Gastroesophageal sphincter (tissue), 4 donors: ENCODE measurements around the gene ZNF320. TPM values are rescaled to one million over a fixed set of nuclear protein-coding genes. Genes with fewer than 3 reads are reported as not detected.
"Not testable (repeated sequence)": the region's sequence is repeated elsewhere in the genome, so short reads cannot be mapped to it uniquely, and the experiment has no call there.

ENCODE experiments used
- ATAC-seq: fragments of 150-250 bp; one replicate; pipeline ENCODE4 v1.9.1; 2016; ENCODE audit warnings: mild to moderate bottlenecking, moderate library complexity
- H3K27ac ChIP-seq, 4 donors: fragments of 200-600 bp; sonication (generic) in 3 of 4; 1 replicate in 3 of 4; 2 replicates in 1 of 4; pipeline ENCODE4 v1.5.1; 2016 to 2019
- H3K27me3 ChIP-seq: fragments of 200-600 bp; sonication (generic); one replicate; pipeline ENCODE4 v1.5.1; 2019
- H3K36me3 ChIP-seq, 2 donors: fragments of 200-600 bp; sonication (generic); one replicate each; pipeline ENCODE4 v1.5.1; 2019; ENCODE audit warnings: control low read depth in 1 of 2
- H3K4me1 ChIP-seq, 3 donors: fragments of 200-600 bp; sonication (generic); 1 replicate in 2 of 3; 2 replicates in 1 of 3; pipeline ENCODE4 v1.5.1; 2016 to 2019; ENCODE audit warnings: control low read depth in 2 of 3
- H3K4me3 ChIP-seq, 2 donors: fragments of 200-600 bp; sonication (generic); one replicate each; pipeline ENCODE4 v1.5.1; 2019; ENCODE audit warnings: mild to moderate bottlenecking in 1 of 2, moderate library complexity in 1 of 2
- H3K9me3 ChIP-seq, 3 donors: fragments of 200-600 bp; sonication (generic); one replicate each; pipeline ENCODE4 v1.5.1; 2017 to 2019; ENCODE audit warnings: control low read depth in 2 of 3
- EP300 ChIP-seq: sonication (generic); formaldehyde crosslinking; IDR thresholded peaks from one replicate; pipeline ENCODE4 v1.6.1; 2017; ENCODE audit warnings: antibody characterized with exemption, mild to moderate bottlenecking
- POLR2A ChIP-seq, 2 donors: fragments of 450-650 bp; IDR thresholded peaks; one replicate each; pipeline ENCODE4 v1.6.1; 2017; ENCODE audit warnings: antibody characterized with exemption in 2 of 2, mild to moderate bottlenecking in 2 of 2, moderate library complexity in 1 of 2
- POLR2AphosphoS5 ChIP-seq: sonication (generic); formaldehyde crosslinking; IDR thresholded peaks from one replicate; pipeline ENCODE4 v1.6.1; 2017; ENCODE audit warnings: antibody characterized with exemption
- WGBS, 2 donors: methylation state at CpG; one replicate each; pipeline ENCODE4 v1.1.5; 2018; ENCODE audit warnings: low coverage in 1 of 2; 5-methylcytosine and 5-hydroxymethylcytosine counted together
- total RNA-seq, 4 donors: library from RNA; depleted of rRNA; stranded (reverse); fragments of >200 nt; gene quantifications; one replicate each; pipeline ENCODE4 v1.1.0, GENCODE V29; 2016
- TF ChIP-seq, protein P1 (sequence below), 4 experiments: fragments of 200-600 bp in 2 of 4; fragments of 450-650 bp in 2 of 4; sonication (generic) in 1 of 4; IDR thresholded peaks; one replicate each; pipeline ENCODE4 v1.5.1; 2017 to 2019; ENCODE audit warnings: antibody characterized with exemption in 4 of 4, mild to moderate bottlenecking in 2 of 4, moderate library complexity in 2 of 4

The ZNF320 gene
- total RNA-seq, 4 donors from 2014 or later: 8.4 to 16.2 (median 12.1) TPM

DNA sequence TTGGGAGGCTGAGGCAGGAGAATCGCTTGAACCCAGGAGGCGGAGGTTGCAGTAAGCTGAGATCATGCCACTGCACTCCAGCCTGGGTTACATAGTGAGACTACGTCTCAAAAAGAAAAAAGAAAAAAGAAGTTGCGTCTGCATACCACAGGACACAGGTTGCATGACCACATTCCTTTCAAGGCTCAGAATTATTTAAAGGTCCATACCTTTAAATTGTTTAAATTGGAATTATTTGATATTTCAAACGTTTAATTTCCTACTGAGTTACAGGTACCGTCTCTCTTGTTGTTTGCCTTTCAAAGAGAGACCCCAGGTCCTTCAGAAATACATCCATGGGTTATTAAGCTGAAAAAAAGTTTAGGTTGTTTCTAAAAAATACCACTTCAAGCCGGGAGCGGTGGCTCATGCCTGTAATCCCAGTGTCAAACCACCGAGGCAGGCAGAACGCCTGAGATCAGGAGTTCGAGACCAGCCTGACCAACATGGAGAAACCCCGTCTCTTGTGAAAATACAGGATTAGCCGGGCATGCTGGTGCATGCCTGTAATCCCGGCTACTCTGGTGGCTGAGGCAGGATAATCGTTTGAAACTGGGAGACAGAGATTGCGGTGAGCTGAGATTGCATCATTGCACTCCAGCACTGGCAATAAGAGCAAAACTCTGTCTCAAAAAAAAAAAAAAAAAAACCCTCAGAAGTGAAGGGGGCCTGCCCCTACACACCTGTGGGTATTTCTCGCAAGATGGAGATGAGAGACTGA, 46.6 kb upstream of the ZNF320 start:
- H3K36me3 ChIP-seq: peaks cover 0 to 6% of the 10 kb centered on the region in 2 donors
- no peak overlapping the region for H3K27ac ChIP-seq
- no peak for ATAC-seq
- WGBS, 2 donors: 68 to 82% methylated on average over 4 to 13 of the region's 17 CpGs
- peaks cover 7% of the 10 kb centered on the region for H3K27me3 ChIP-seq
- H3K4me3 ChIP-seq: no peak overlapping the region
- peaks cover 0 to 21% (median 0%) of the 10 kb centered on the region in 3 donors for H3K4me1 ChIP-seq
- peaks cover 0 to 28% (median 4%) of the 10 kb centered on the region in 3 donors for H3K9me3 ChIP-seq
- no peak for TF ChIP-seq POLR2A (IDR thresholded peaks at IDR 0.05)
- no peak for TF ChIP-seq EP300
- no peak for TF ChIP-seq POLR2AphosphoS5
- TF ChIP-seq, protein P1, sequence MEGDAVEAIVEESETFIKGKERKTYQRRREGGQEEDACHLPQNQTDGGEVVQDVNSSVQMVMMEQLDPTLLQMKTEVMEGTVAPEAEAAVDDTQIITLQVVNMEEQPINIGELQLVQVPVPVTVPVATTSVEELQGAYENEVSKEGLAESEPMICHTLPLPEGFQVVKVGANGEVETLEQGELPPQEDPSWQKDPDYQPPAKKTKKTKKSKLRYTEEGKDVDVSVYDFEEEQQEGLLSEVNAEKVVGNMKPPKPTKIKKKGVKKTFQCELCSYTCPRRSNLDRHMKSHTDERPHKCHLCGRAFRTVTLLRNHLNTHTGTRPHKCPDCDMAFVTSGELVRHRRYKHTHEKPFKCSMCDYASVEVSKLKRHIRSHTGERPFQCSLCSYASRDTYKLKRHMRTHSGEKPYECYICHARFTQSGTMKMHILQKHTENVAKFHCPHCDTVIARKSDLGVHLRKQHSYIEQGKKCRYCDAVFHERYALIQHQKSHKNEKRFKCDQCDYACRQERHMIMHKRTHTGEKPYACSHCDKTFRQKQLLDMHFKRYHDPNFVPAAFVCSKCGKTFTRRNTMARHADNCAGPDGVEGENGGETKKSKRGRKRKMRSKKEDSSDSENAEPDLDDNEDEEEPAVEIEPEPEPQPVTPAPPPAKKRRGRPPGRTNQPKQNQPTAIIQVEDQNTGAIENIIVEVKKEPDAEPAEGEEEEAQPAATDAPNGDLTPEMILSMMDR (IDR thresholded peaks at IDR 0.05): no peak

DNA sequence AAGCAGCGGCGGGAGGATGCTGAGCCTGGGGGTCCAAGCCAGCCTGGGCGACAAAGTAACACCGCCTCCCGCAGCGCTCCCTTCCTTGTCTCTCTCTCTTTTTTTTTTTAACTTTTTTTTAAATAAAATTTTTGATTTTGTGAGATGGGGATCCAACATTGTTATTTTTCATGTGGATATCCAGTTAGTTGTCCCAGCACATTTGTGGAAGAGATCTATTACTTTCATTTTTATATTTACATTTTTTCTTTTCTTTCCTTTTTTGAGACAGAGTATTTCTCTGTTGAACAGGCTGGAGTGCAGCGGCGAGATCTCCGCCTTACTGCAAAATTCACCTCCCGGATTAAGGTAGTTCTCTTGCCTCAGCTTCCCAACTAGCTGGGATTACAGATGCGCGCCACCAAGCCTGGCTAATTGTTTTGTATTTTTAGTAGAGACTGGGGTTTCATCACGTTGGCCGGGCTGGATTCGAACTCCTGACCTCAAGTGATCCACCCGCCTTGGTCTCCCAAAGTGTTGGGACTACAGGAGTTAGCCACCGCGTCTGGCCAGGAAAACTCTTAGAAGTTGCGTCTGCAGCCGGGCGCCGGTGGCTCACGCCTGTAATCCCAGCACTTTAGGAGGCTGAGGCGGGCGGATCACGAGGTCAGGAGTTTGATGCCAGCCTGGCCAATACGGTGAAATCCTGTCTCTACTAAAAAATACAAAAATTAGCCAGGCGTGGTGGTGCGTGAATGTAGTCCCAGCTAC, 45.9 kb upstream of the ZNF320 start:
- H3K27me3 ChIP-seq: peaks cover 3% of the 10 kb centered on the region
- peak overlapping the region in 3 of 4 donors; percentile 86 to 91 (median 87) for H3K27ac ChIP-seq
- TF ChIP-seq, protein P1 (IDR thresholded peaks at IDR 0.05): no peak
- TF ChIP-seq POLR2AphosphoS5 (no peak), EP300 (no peak), POLR2A (IDR thresholded peaks at IDR 0.05) (no peak)
- ATAC-seq: no peak
- 42% methylated on average over 12 to 17 of the region's 29 CpGs for WGBS, 2 donors
- H3K4me3 ChIP-seq: peak overlapping the region; percentile 69 to 80
- H3K4me1 ChIP-seq: peaks cover 0 to 21% (median 0%) of the 10 kb centered on the region in 3 donors
- peaks cover 0 to 21% (median 2%) of the 10 kb centered on the region in 3 donors for H3K9me3 ChIP-seq
- no peaks in the 10 kb centered on the region for H3K36me3 ChIP-seq

DNA sequence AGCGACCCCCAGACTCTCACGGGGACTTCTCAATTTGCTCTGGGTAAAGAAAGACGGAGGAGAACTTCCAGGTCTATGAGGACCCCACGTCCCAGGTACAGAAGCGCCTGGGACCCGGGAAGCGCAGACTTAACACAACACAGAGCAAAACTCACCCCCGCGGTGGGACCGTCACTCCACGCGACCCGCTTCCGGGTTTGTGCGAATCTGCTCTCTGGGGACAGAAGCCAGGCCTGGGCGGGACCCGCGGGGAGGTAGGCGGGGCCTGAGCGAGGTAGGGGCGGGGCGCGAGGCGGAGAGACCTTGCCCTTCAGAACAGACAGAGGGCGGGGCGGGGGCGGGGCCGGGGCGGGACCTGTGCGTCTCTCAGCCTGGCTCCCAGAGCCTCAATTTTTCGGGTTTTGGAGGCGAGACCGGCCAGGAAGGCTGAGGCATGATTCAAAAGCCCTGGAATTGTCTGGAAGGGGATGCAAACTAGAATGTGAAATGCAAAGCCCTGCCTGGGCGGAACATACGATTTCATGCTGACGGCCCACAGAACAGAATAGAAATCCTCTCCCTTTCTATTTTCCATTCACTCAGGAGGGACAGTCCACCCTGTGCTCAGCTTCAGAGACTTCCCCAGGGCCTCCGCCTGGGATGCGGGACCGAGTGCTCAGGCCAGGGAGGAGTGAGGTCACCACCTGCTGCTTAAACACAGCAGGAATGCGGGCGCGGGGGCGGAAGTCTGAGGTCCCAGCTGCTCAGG, 45.1 kb upstream of the ZNF320 start:
- 0% methylated on average over 4 to 10 of the region's 43 CpGs for WGBS, 2 donors
- peak; percentile 97 for ATAC-seq
- TF ChIP-seq POLR2AphosphoS5 (peak; percentile 91), EP300 (no peak), POLR2A (IDR thresholded peaks at IDR 0.05) (peak; percentile 62 to 76)
- H3K4me1 ChIP-seq: peaks cover 0 to 21% (median 0%) of the 10 kb centered on the region in 3 donors
- H3K27ac ChIP-seq: peak overlapping the region; percentile 74 to 91 (median 86)
- H3K9me3 ChIP-seq: peaks cover 0 to 13% (median 0%) of the 10 kb centered on the region in 3 donors
- H3K36me3 ChIP-seq: peaks cover 0 to under 1% of the 10 kb centered on the region in 2 donors
- H3K4me3 ChIP-seq: peak overlapping the region; percentile 69 to 80
- no peaks in the 10 kb centered on the region for H3K27me3 ChIP-seq

DNA sequence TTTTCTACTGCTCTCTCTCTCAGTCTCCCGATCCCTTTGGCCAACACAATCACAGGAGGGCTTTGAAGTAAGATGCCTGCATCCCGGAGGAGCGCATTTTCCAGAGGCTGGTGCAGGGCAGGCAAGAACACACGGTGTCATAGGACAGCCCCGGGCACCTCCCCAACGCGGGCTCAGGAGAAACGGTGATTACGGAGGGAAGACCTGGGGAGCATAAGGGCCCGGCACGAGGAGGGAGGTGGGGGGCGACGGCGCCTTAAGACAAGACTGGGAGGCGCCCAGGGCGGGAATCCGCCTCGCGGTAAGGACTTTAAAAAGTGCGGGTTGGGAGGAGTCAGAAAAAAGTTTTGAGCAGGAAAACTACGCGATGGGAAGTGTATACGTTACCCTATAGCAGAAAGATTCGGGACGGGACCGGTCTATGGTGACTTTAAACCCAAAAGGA, 44.5 kb upstream of the ZNF320 start:
- Histone ChIP-seq H3K36me3 (peaks cover 0 to 6% of the 10 kb centered on the region in 2 donors), H3K4me1 (peaks cover 0 to 21% (median 0%) of the 10 kb centered on the region in 3 donors), H3K4me3 (peak overlapping the region; percentile 69 to 80), H3K9me3 (peaks cover 0 to 7% (median 0%) of the 10 kb centered on the region in 3 donors), H3K27ac (peak overlapping the region; percentile 74 to 91 (median 86)), H3K27me3 (no peaks in the 10 kb centered on the region)
- TF ChIP-seq, protein P1 (IDR thresholded peaks at IDR 0.05): no peak
- 0% methylated on average over 13 to 20 of the region's 26 CpGs for WGBS, 2 donors
- peak; percentile 35 for ATAC-seq

DNA sequence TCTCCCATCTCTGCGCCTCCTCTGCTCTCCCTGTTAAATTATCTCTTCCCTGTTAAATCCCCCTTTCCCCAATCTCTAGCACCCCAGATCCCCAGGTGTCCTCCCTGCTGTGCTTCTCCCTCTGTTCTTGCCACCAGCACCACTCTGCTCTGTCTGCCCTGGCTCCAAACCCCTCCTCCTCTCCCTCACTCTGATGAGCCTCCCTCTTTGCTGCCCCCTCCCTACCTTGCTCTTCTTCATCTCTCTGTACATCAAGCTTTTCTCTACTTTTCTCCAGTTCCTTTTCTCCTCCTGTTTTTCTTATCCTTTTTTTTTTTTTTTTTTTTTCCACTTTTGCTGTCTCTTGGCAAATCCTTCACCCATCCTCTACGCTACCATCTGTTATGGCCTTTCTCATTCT, 44.1 kb upstream of the ZNF320 start:
- peak overlapping the region in 2 of 4 donors; percentile 86 to 87 for H3K27ac ChIP-seq
- peak overlapping the region; percentile 69 to 80 for H3K4me3 ChIP-seq
- H3K4me1 ChIP-seq: peaks cover 0 to 21% (median 0%) of the 10 kb centered on the region in 3 donors
- not testable (repeated sequence) for H3K27me3 ChIP-seq, ATAC-seq, H3K36me3 ChIP-seq, H3K9me3 ChIP-seq
- WGBS, 2 donors: 21 to 86% methylated on average over 1 to 2 of the region's 2 CpGs

DNA sequence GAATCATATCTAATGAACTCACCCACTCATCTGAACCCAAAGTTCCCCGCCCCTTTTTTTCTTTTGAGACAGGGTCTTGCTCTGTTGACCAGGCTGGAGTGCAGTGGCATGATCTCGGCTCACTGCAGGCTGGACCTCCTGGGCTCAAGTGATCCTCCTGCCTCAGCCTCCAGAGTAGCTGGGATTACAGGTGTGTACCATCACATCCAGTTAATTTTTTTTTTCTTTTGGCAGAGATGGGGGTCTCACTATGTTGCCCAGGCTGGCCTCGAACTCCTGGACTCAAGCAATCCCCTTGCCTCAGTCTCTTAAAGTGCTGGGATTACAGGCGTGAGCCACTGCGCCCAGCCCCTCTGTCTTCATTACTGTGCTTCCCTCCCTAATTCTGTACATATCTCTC, 43.5 kb upstream of the ZNF320 start:
- peaks cover 0 to 15% (median 0%) of the 10 kb centered on the region in 3 donors for H3K4me1 ChIP-seq
- not testable (repeated sequence) for ATAC-seq, H3K27ac ChIP-seq, H3K4me3 ChIP-seq, H3K9me3 ChIP-seq, H3K36me3 ChIP-seq, H3K27me3 ChIP-seq
- WGBS, 2 donors: 82 to 89% methylated on average over 5 of the region's 5 CpGs
